ENCODE data around the gene VWA3B.
"Not testable (repeated sequence)": the region's sequence is repeated elsewhere in the genome, so short reads cannot be mapped to it uniquely, and the experiment has no call there.

Gene VWA3B

GRCh38 chr2:98315957-98316356 is 229.0 kb downstream of the VWA3B start:
- no peak for DNase-seq
- no peak overlapping the region for H3K4me3 ChIP-seq (ENCODE audit: low read length)
- H3K9me2 ChIP-seq (replicated peaks; ENCODE audit: insufficient read depth, low read length): no peaks in the 10 kb centered on the region
- H3K9ac ChIP-seq (ENCODE audit: low read length): no peak overlapping the region
- no peaks in the 10 kb centered on the region for H3K79me2 ChIP-seq (ENCODE audit: low read length)
- no peak for TF ChIP-seq CTCF (IDR thresholded peaks at IDR 0.05; ENCODE audit: low read length)
- H3K36me3 ChIP-seq (replicated peaks; ENCODE audit: insufficient read depth, low read length): no peaks in the 10 kb centered on the region
- H4K20me1 ChIP-seq (ENCODE audit: insufficient read depth, low read length): no peaks in the 10 kb centered on the region
- no peak overlapping the region for H2AFZ ChIP-seq (ENCODE audit: low read length)
- no peaks in the 10 kb centered on the region for H3F3A ChIP-seq (ENCODE audit: insufficient read depth, low read length)
- H3K4me1 ChIP-seq (ENCODE audit: low read length): no peaks in the 10 kb centered on the region
- no peak overlapping the region for H3K27ac ChIP-seq (ENCODE audit: low read length)
- no peak overlapping the region for H3K4me2 ChIP-seq (ENCODE audit: low read depth, low read length)
- H3K9me3 ChIP-seq (replicated peaks; ENCODE audit: insufficient read depth, low read length): no peaks in the 10 kb centered on the region
- no peaks in the 10 kb centered on the region for H3K27me3 ChIP-seq (replicated peaks; ENCODE audit: insufficient read depth, low read length)

- Histone ChIP-seq H3K9ac (ENCODE audit: low read length) (no peak overlapping the region), H3K36me3 (replicated peaks; ENCODE audit: insufficient read depth, low read length) (no peaks in the 10 kb centered on the region), H3K4me2 (ENCODE audit: low read depth, low read length) (no peak overlapping the region), H3K79me2 (ENCODE audit: low read length) (no peaks in the 10 kb centered on the region), H3K27ac (ENCODE audit: low read length) (no peak overlapping the region), H3K4me3 (ENCODE audit: low read length) (no peak overlapping the region), H3K27me3 (replicated peaks; ENCODE audit: insufficient read depth, low read length) (no peaks in the 10 kb centered on the region), H3F3A (ENCODE audit: insufficient read depth, low read length) (no peaks in the 10 kb centered on the region), H3K9me2 (replicated peaks; ENCODE audit: insufficient read depth, low read length) (no peaks in the 10 kb centered on the region), H3K9me3 (replicated peaks; ENCODE audit: insufficient read depth, low read length) (no peaks in the 10 kb centered on the region), H3K4me1 (ENCODE audit: low read length) (no peaks in the 10 kb centered on the region), H4K20me1 (ENCODE audit: insufficient read depth, low read length) (no peaks in the 10 kb centered on the region), H2AFZ (ENCODE audit: low read length) (no peak overlapping the region)
- no peak for DNase-seq
- no peak for TF ChIP-seq EZH2phosphoT487 (IDR thresholded peaks at IDR 0.05; ENCODE audit: low read length)
- TF ChIP-seq EZH2 (optimal IDR thresholded peaks at IDR 0.05; ENCODE audit: low read depth, low read length): no peak
- TF ChIP-seq CTCF (IDR thresholded peaks at IDR 0.05; ENCODE audit: low read length): no peak
Measured at GRCh38 chr2:98317214-98317613, 230.2 kb downstream of the VWA3B start.

GRCh38 chr2:98320171-98320570 is 233.2 kb downstream of the VWA3B start:
- H3K4me1 ChIP-seq (ENCODE audit: low read length); H4K20me1 ChIP-seq (ENCODE audit: insufficient read depth, low read length); H3K27ac ChIP-seq (ENCODE audit: low read length); DNase-seq; H3K4me2 ChIP-seq (ENCODE audit: low read depth, low read length); H3K9me3 ChIP-seq (replicated peaks; ENCODE audit: insufficient read depth, low read length); H3F3A ChIP-seq (ENCODE audit: insufficient read depth, low read length); H2AFZ ChIP-seq (ENCODE audit: low read length); H3K36me3 ChIP-seq (replicated peaks; ENCODE audit: insufficient read depth, low read length); H3K4me3 ChIP-seq (ENCODE audit: low read length); H3K27me3 ChIP-seq (replicated peaks; ENCODE audit: insufficient read depth, low read length); H3K79me2 ChIP-seq (ENCODE audit: low read length); H3K9me2 ChIP-seq (replicated peaks; ENCODE audit: insufficient read depth, low read length); H3K9ac ChIP-seq (ENCODE audit: low read length): not testable (repeated sequence)

- H4K20me1 ChIP-seq (ENCODE audit: insufficient read depth, low read length): no peaks in the 10 kb centered on the region
- TF ChIP-seq CTCF (IDR thresholded peaks at IDR 0.05; ENCODE audit: low read length) (no peak), EZH2 (optimal IDR thresholded peaks at IDR 0.05; ENCODE audit: low read depth, low read length) (no peak), EZH2phosphoT487 (IDR thresholded peaks at IDR 0.05; ENCODE audit: low read length) (no peak)
- no peak overlapping the region for H3K27ac ChIP-seq (ENCODE audit: low read length)
Measured at GRCh38 chr2:98324181-98324580, 237.2 kb downstream of the VWA3B start.

More at GRCh38 chr2:98324181-98324580, 237.2 kb downstream of the VWA3B start:
- Histone ChIP-seq H2AFZ (ENCODE audit: low read length) (no peak overlapping the region), H3K4me1 (ENCODE audit: low read length) (no peaks in the 10 kb centered on the region), H3K27me3 (replicated peaks; ENCODE audit: insufficient read depth, low read length) (no peaks in the 10 kb centered on the region), H3K4me2 (ENCODE audit: low read depth, low read length) (no peak overlapping the region), H3K36me3 (replicated peaks; ENCODE audit: insufficient read depth, low read length) (no peaks in the 10 kb centered on the region), H3K9me2 (replicated peaks; ENCODE audit: insufficient read depth, low read length) (no peaks in the 10 kb centered on the region), H3F3A (ENCODE audit: insufficient read depth, low read length) (no peaks in the 10 kb centered on the region), H3K4me3 (ENCODE audit: low read length) (no peak overlapping the region), H3K9ac (ENCODE audit: low read length) (no peak overlapping the region), H3K9me3 (replicated peaks; ENCODE audit: insufficient read depth, low read length) (no peaks in the 10 kb centered on the region), H3K79me2 (ENCODE audit: low read length) (no peaks in the 10 kb centered on the region)
- no peak for DNase-seq

Measured in MM.1S (cell line).